Measurements from ENCODE around the gene GOLGA6L26. TPM values are rescaled to one million over a fixed set of nuclear protein-coding genes. Genes with fewer than 3 reads are reported as not detected.
A peak's percentile ranks its signal among the peaks of the same experiment; 100 is the strongest.
"Not testable (repeated sequence)": the region's sequence is repeated elsewhere in the genome, so short reads cannot be mapped to it uniquely, and the experiment has no call there.

Gene GOLGA6L26
- total and polyA plus RNA-seq, 10 donors = not detected

GRCh38 chr15:23303654-23304053, 30.3 kb downstream of the GOLGA6L26 start:
- 0 to 1% (median 0%) methylated on average over 3 to 45 of the region's 55 CpGs; no CpG with 5 or more reads in 1 of the 5 donors for WGBS, 5 donors
- peak; percentile 87 for DNase-seq
- H3K9me3 ChIP-seq; intact Hi-C loops (cut with DNase I; ENCODE audit: low total_unique reads); H3K27me3 ChIP-seq (replicated peaks in 1 of 7): not testable (repeated sequence)
- Histone ChIP-seq H3K4me3 (peak overlapping the region in 7 of 8 donors; percentile 23 to 70 (median 44)), H3K4me1 (peaks cover 0 to 30% (median 16%) of the 10 kb centered on the region in 6 donors), H3K27ac (peak overlapping the region in 4 of 8 donors; percentile 52 to 71 (median 55)), H3K36me3 (peaks cover 0 to 21% (median 4%) of the 10 kb centered on the region in 6 donors)
- TF ChIP-seq POLR2AphosphoS5 (IDR thresholded peaks at IDR 0.05) = peak in 1 of 3 donors; percentile 46

- peak overlapping the region in 5 of 8 donors; percentile 43 to 70 (median 46) for H3K4me3 ChIP-seq
- H3K9me3 ChIP-seq; DNase-seq; H3K27me3 ChIP-seq (replicated peaks in 1 of 7); H3K27ac ChIP-seq; intact Hi-C loops (cut with DNase I; ENCODE audit: low total_unique reads): not testable (repeated sequence)
- H3K4me1 ChIP-seq = peaks cover 0 to 30% (median 16%) of the 10 kb centered on the region in 6 donors
- peaks cover 0 to 17% (median 2%) of the 10 kb centered on the region in 6 donors for H3K36me3 ChIP-seq
- no CpG with 5 or more reads among the region's 33 CpGs for WGBS, 5 donors
Observed at GRCh38 chr15:23303246-23303645, 30.8 kb downstream of the GOLGA6L26 start.

Small RNA genes lying within 50 kb of the gene (small RNA-seq; reads per million reads assigned to genes)
- 0 reads per million in 4 donors for gene RN7SL536P

Other genes with a start within 250 kb of the GOLGA6L26 start
- not detected for gene GOLGA6L1, start 197.4 kb downstream of the GOLGA6L26 start, total RNA-seq
- gene GOLGA6L1, start 197.4 kb downstream of the GOLGA6L26 start, polyA plus RNA-seq = under 1 TPM in 1 of 3 donors, not detected in 2; 0.02 TPM
- gene GOLGA8S, start 20.6 kb upstream of the GOLGA6L26 start, total RNA-seq = under 1 TPM; 0.09 to 0.70 (median 0.43) TPM
- under 1 TPM in 2 of 3 donors, not detected in 1; 0.07 to 0.13 TPM for gene GOLGA8S, start 20.6 kb upstream of the GOLGA6L26 start, polyA plus RNA-seq
- not detected for gene GOLGA6L2, start 113.0 kb upstream of the GOLGA6L26 start, total RNA-seq
- not detected for gene GOLGA6L2, start 113.0 kb upstream of the GOLGA6L26 start, polyA plus RNA-seq
- 1 to 10 TPM in 3 of 7 donors, under 1 TPM in 3, not detected in 1; 0.32 to 3.5 (median 0.96) TPM for gene MKRN3, start 231.5 kb upstream of the GOLGA6L26 start, total RNA-seq
- under 1 TPM; 0.26 to 0.64 (median 0.39) TPM for gene MKRN3, start 231.5 kb upstream of the GOLGA6L26 start, polyA plus RNA-seq